Erythroblast (primary cell): ENCODE measurements around the gene ADRB2.

Experiments
- GATA1 ChIP-seq: IDR thresholded peaks from 2 replicates; pipeline ENCODE4 v1.6.1; 2011; ENCODE audit warnings: low read depth, mild to moderate bottlenecking, control low read depth, low read length, moderate library complexity
- POLR2A ChIP-seq: IDR thresholded peaks from 2 replicates; pipeline ENCODE4 v1.6.1; 2011; ENCODE audit warnings: mild to moderate bottlenecking, low read length

DNA sequence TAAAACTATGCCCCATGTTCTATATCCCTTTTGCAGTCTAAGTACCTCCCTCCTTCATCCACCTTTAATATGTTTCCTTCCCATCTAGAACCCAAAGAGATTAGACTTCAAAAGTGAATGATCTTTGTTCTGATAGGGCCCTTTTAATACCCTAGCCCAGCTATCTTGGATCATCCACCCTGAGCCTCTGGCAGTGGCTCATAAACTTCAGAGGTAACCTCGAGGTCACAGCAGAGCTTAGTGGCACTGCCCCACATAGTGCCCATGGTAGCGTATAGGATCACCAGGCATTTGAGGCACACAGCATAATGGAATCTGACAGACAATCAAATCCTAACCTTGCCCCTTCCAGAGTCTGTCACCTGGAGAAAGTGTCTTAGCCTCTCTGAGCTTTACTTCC, 15.8 kb downstream of the ADRB2 start:
- TF ChIP-seq POLR2A (no peak), GATA1 (no peak)
